A549 treated with ZK216348 at 1 μM for 4 hours (cell line): ENCODE measurements around the gene SLC38A9. TPM values are rescaled to one million over a fixed set of nuclear protein-coding genes. Genes with fewer than 3 reads are reported as not detected.

Source experiments
- total RNA-seq: library from RNA; stranded (reverse); fragments of 200-300 nt; extraction: Qiagen RNA extraction; gene quantifications from 5 replicates; pipeline ENCODE4 v1.2.3, GENCODE V29; 2022; ENCODE audit warnings: low read depth

SLC38A9 gene, protein sequence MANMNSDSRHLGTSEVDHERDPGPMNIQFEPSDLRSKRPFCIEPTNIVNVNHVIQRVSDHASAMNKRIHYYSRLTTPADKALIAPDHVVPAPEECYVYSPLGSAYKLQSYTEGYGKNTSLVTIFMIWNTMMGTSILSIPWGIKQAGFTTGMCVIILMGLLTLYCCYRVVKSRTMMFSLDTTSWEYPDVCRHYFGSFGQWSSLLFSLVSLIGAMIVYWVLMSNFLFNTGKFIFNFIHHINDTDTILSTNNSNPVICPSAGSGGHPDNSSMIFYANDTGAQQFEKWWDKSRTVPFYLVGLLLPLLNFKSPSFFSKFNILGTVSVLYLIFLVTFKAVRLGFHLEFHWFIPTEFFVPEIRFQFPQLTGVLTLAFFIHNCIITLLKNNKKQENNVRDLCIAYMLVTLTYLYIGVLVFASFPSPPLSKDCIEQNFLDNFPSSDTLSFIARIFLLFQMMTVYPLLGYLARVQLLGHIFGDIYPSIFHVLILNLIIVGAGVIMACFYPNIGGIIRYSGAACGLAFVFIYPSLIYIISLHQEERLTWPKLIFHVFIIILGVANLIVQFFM
- 21.0 to 32.7 TPM (median 23.8 TPM) in 5 replicates for total RNA-seq

GRCh38 chr5:55712023-55712859 lies at the start of gene SLC38A9:
SLC38A9 (minus strand) TSS chr5:55712324; CDS start chr5:55697958, 14,366 bp downstream.

DNA sequence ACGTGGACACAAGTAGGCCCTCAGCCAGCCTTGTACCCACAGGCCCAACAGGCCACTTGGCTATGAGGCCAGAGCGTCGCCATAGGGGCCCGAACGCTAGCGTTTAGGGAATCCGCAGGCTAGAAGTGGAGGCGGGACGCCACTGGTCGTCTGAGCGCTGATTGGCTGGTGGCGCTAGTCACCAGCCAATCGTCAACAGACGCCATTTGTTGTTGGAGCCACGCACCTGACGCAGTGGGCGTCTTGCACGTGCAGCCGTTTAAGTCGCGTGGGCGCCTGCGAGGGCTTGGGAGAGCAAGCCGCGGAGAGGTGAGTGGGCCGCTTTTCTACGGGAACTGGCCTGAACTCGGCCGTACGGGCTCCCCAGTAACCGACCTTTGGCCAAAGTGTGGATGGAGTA lies 25.7 kb upstream of the SLC38A9 start, which contains the start of gene DDX4:
Gene DDX4 (plus strand): TSS at position 269 of the 400 bp plus-strand sequence. CDS start 903 bp downstream, outside the sequence.

Other genes starting within 250 kb of the SLC38A9 start
- gene PLPP1, start 177.4 kb downstream of the SLC38A9 start, total RNA-seq = 30.5 to 38.7 TPM (median 36.5 TPM) in 5 replicates
- not detected in 5 replicates for gene DDX4, start 25.7 kb upstream of the SLC38A9 start, total RNA-seq
- gene IL31RA, start 139.0 kb upstream of the SLC38A9 start, total RNA-seq = 0.71 to 1.6 TPM (median 1.4 TPM) in 5 replicates